HEK293T (cell line): ENCODE results near the gene KCTD4.

Experiments
- CTCF ChIA-PET: fragments of 350-600 bp; formaldehyde crosslinking; extraction: SDS; loops from one replicate; lab custom pipeline; 2021; ENCODE audit warnings: antibody characterized with exemption, inconsistent platforms; lab: Yijun Ruan, JAX
- POLR2A ChIA-PET: fragments of 350-600 bp; formaldehyde crosslinking; extraction: SDS; loops from one replicate; lab custom pipeline; 2020; ENCODE audit warnings: antibody characterized with exemption, inconsistent platforms; lab: Yijun Ruan, JAX
- DNase-seq: peaks from one replicate; pipeline ENCODE4 v3.0.0; 2012; ENCODE audit warnings: mixed read lengths; ENCODE audit errors: extremely low spot score
- ARNT ChIP-seq: fragments of 450-650 bp; IDR thresholded peaks from 2 replicates; pipeline ENCODE4 v1.6.1; 2017; ENCODE audit warnings: mild to moderate bottlenecking
- BHLHE40 ChIP-seq: fragments of 450-650 bp; IDR thresholded peaks from 2 replicates; pipeline ENCODE4 v1.6.1; 2016; ENCODE audit warnings: mild to moderate bottlenecking, moderate library complexity, borderline replicate concordance
- CTBP1 ChIP-seq: fragments of 450-650 bp; IDR thresholded peaks from 2 replicates; pipeline ENCODE4 v1.6.1; 2016; ENCODE audit warnings: borderline replicate concordance
- ELF4 ChIP-seq: fragments of 450-650 bp; IDR thresholded peaks from 2 replicates; pipeline ENCODE4 v1.6.1; 2017; ENCODE audit warnings: antibody characterized with exemption
- FOXA1 ChIP-seq: fragments of 450-650 bp; IDR thresholded peaks from 2 replicates; pipeline ENCODE4 v1.6.1; 2016; ENCODE audit warnings: mild to moderate bottlenecking
- FOXK2 ChIP-seq: fragments of 450-650 bp; IDR thresholded peaks from 2 replicates; pipeline ENCODE4 v1.6.1; 2016; ENCODE audit warnings: mild to moderate bottlenecking
- FOXM1 ChIP-seq: fragments of 450-650 bp; IDR thresholded peaks from 2 replicates; pipeline ENCODE4 v1.6.1; 2017; ENCODE audit warnings: mild to moderate bottlenecking, borderline replicate concordance
- HDGF ChIP-seq: fragments of 450-650 bp; IDR thresholded peaks from 2 replicates; pipeline ENCODE4 v1.6.1; 2017; ENCODE audit warnings: antibody characterized with exemption, borderline replicate concordance
- L3MBTL2 ChIP-seq: fragments of 450-650 bp; conservative IDR thresholded peaks from 2 replicates; pipeline ENCODE4 v1.6.1; 2016; ENCODE audit warnings: mild to moderate bottlenecking
- LEF1 ChIP-seq: fragments of 450-650 bp; IDR thresholded peaks from 2 replicates; pipeline ENCODE4 v1.6.1; 2017; ENCODE audit warnings: mild to moderate bottlenecking, borderline replicate concordance
- NFRKB ChIP-seq: fragments of 450-650 bp; IDR thresholded peaks from 2 replicates; pipeline ENCODE4 v1.6.1; 2016; ENCODE audit warnings: mild to moderate bottlenecking, moderate library complexity
- SP1 ChIP-seq: fragments of 450-650 bp; IDR thresholded peaks from 2 replicates; pipeline ENCODE4 v1.6.1; 2017
- SUZ12 ChIP-seq: fragments of 450-650 bp; IDR thresholded peaks from 2 replicates; pipeline ENCODE4 v1.6.1; 2016; ENCODE audit warnings: mild to moderate bottlenecking
- TARDBP ChIP-seq: fragments of 450-650 bp; IDR thresholded peaks from 2 replicates; pipeline ENCODE4 v1.6.1; 2016
- ZNF384 ChIP-seq: fragments of 450-650 bp; IDR thresholded peaks from 2 replicates; pipeline ENCODE4 v1.6.1; 2016
- TF ChIP-seq, protein P1 (sequence below): fragments of 450-650 bp; IDR thresholded peaks from 2 replicates; pipeline ENCODE4 v1.6.1; 2016

The KCTD4 gene

DNA sequence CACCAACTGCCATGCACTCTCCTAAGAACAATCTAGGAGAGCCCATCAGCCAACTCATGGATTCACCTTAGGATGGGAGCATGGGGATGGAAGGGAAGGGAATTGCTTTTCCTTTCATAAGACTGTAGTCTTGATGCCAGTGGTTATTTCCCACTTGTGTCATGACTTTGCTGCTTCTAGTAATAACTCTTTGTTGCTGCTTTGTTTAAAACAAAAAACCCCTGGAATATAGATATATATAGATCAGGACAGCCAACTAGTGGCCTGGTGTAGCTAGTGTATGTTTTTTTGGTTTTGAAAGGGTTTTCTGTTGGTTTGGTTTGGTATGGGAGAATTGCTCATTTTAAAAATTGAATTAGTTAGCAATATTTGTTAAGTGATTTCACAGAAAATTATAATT is 39.3 kb upstream of the KCTD4 start:
- no peak for TF ChIP-seq SUZ12
- TF ChIP-seq TARDBP, result no peak
- TF ChIP-seq CTBP1, result no peak
- no peak for DNase-seq
- ChIA-PET CTCF (interaction anchor here (0.7 kb wide), 1 partner anchor 1251 kb away, joined by 7 read pairs; no protein-coding TSS in a partner anchor), POLR2A (no interaction called here)

DNA sequence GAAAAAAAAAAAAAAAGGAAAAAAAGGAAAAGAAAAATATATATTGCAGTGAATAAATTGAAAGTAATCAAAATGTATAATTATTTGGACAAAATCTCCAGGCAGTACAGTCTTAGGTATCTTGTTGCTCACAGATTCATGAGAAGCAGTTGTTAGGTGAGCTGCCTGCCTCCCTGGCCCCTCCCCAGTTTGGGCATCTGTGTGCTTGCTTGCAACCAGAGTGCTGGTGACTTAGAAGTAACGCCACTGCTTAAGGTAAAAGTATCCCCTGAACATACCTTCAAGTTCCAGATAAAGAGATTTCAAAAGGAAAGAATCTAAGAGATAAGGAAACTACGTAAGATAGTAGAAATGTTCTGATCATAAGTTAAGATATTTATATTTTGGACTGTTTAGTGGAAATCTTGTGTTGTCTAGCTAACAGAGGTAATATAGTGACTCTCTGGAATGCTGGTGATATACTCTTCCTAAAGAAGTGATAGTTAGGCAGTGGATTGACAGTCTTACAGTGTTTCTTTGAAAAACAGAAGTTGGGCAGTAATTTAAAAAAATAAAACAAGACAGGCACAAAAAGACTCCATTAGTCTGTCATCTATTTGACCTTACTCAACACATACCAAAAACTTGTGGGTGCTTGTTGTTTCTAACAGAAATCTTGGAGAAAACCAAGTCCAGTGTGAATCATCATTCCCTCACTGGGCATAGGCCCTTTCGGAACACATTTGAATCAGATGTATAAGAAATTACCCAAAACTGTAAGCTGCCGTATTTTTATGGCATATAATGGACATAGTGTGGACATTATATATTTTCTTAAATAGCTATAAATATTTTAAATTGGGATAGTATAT is 38.3 kb upstream of the KCTD4 start:
- TF ChIP-seq, protein P1, sequence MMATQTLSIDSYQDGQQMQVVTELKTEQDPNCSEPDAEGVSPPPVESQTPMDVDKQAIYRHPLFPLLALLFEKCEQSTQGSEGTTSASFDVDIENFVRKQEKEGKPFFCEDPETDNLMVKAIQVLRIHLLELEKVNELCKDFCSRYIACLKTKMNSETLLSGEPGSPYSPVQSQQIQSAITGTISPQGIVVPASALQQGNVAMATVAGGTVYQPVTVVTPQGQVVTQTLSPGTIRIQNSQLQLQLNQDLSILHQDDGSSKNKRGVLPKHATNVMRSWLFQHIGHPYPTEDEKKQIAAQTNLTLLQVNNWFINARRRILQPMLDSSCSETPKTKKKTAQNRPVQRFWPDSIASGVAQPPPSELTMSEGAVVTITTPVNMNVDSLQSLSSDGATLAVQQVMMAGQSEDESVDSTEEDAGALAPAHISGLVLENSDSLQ, result no peak
- TF ChIP-seq HDGF (no peak), ELF4 (no peak), FOXK2 (no peak), L3MBTL2 (no peak), NFRKB (no peak), ZNF384 (no peak), FOXA1 (no peak), TARDBP (no peak), LEF1 (no peak), ARNT (no peak), CTBP1 (no peak), SUZ12 (no peak), BHLHE40 (no peak), FOXM1 (no peak), SP1 (no peak)
- CTCF ChIA-PET, result interaction anchor here (0.7 kb wide), 1 partner anchor 1250 kb away, joined by 7 read pairs; no protein-coding TSS in a partner anchor
- POLR2A ChIA-PET, result no interaction called here
- DNase-seq, result no peak

DNA sequence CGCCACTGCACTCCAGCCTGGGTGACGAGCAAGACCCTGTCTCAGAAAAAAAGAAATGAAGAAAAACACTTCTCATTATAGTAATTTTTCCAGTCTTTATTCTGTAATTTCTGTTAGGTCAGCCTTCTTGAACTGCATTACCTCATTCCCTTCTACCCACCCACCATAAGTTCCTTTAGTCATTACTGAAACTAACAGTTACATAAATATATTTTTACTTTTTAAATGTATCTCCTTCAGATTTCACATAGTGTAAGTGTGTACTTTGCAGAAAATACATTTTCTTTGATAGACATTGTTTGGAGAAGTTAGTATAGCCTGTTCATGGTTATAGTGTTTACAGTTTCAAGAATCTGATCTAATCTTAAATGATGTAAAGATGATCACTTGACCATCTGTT is 31.7 kb upstream of the KCTD4 start:
- no peak for DNase-seq
- POLR2A ChIA-PET, result no interaction called here
- TF ChIP-seq ARNT, result no peak
- TF ChIP-seq HDGF, result no peak
- TF ChIP-seq BHLHE40, result no peak
- no peak for TF ChIP-seq FOXK2
- CTCF ChIA-PET, result no interaction called here

DNA sequence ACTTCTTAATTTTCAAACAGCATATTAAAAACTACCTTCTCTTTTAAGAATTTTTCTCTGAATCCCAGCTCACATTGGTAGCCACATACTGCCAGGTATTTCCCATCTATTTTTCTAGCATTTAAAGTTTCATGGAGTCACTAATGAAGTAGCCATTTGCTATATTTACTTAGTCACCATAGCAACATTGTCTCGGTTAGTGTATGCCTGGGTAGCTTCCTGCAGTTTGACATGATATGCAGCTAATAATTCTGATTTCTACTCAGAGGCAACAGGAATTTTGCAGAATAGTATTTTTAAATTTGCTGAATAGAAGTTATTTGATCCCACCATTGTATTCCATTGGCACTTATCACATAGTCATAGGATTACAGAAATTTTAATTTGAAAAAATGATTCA is 30.9 kb upstream of the KCTD4 start:
- ChIA-PET POLR2A (no interaction called here), CTCF (no interaction called here)
- no peak for DNase-seq
- TF ChIP-seq SUZ12 (no peak), BHLHE40 (no peak), SP1 (no peak), HDGF (no peak), ZNF384 (no peak), CTBP1 (no peak), FOXA1 (no peak), FOXK2 (no peak), L3MBTL2 (no peak), ELF4 (no peak), TARDBP (no peak), LEF1 (no peak), NFRKB (no peak)

DNA sequence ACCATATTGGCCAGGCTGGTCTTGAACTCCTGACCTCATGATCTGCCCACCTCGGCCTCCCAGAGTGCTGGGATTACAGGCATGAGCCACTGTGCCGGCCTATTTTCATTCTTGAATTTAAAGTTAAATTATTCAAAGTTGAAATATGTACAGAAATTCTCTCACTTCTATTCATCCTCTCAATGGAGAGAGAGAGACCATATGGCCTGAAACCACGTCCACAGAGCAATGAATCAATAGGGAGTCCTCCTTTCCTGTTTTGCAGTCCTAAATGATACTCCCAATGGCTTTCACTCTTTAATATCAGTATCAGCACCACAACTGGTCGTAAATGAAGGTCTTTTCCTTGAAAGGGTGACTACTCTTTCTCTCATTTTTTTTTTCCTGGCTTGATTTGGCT is 30.5 kb upstream of the KCTD4 start:
- ChIA-PET POLR2A (no interaction called here), CTCF (interaction anchor here (0.6 kb wide), 1 partner anchor 18 kb away, joined by 4 read pairs; no protein-coding TSS in a partner anchor)
- no peak for TF ChIP-seq ARNT
- no peak for TF ChIP-seq HDGF
- no peak for TF ChIP-seq CTBP1
- TF ChIP-seq L3MBTL2, result no peak
- TF ChIP-seq, protein P1, result no peak
- TF ChIP-seq SP1, result no peak
- no peak for TF ChIP-seq ZNF384
- no peak for TF ChIP-seq LEF1
- no peak for TF ChIP-seq FOXA1
- TF ChIP-seq BHLHE40, result no peak
- TF ChIP-seq SUZ12, result no peak
- no peak for TF ChIP-seq TARDBP
- TF ChIP-seq NFRKB, result no peak
- no peak for TF ChIP-seq ELF4
- TF ChIP-seq FOXM1, result no peak
- TF ChIP-seq FOXK2, result no peak
- no peak for DNase-seq

DNA sequence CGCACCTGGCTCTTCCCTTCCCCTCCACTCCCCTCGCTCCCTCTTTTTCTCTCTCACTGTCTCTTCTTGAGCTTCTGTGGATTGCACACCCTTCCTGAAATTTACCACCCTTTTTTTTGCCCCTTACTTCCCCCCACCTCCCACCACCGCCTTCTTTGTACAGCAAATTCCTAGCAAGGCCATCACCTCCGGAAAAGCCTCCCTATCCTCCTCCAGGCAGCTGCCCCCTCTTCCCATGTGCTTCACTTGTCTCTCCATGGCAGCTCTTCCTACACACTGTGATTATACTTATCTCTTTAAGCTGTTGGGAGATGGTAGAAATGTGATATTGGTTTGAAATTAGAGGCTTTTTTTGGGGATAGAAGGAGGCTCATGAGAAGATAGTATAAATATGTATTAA is 28.3 kb upstream of the KCTD4 start:
- ChIA-PET POLR2A (no interaction called here), CTCF (no interaction called here)
- DNase-seq, result no peak
- TF ChIP-seq FOXK2 (no peak), LEF1 (no peak), L3MBTL2 (no peak), SP1 (no peak), HDGF (no peak), FOXM1 (no peak), SUZ12 (no peak), ARNT (no peak)
- TF ChIP-seq, protein P1, result no peak
